H1 (cell line): Measurements from ENCODE around the gene RAPGEF5. TPM values are rescaled to one million over a fixed set of nuclear protein-coding genes. Genes with fewer than 3 reads are reported as not detected.

Experiments
- CTCF ChIA-PET: fragments of 300-600 bp; sonication (Branson Sonifier 250); formaldehyde crosslinking; loops from one replicate; lab custom pipeline; 2021; ENCODE audit not compliant: partially characterized antibody; lab: Charles Lee
- POLR2A ChIA-PET: fragments of 300-600 bp; sonication (Branson Sonifier 250); formaldehyde crosslinking; loops from one replicate; lab custom pipeline; 2021; ENCODE audit warnings: inconsistent platforms; ENCODE audit not compliant: partially characterized antibody; lab: Charles Lee
- DNase-seq, 2 experiments: peaks; one replicate each; pipeline versions ENCODE4 v3.0.0 to v3.0.0-alpha.2; 2010 to 2022; ENCODE audit warnings: low spot score in 2 of 2, low read depth in 1 of 2, mixed read lengths in 1 of 2
- FAIRE-seq: peaks from 2 replicates; lab custom pipeline; 2011; peaks lifted over from hg19 to GRCh38; lab: Jason Lieb, UNC
- H2AFZ ChIP-seq: 2 replicates; pipeline ENCODE4 v1.8.1; 2012; ENCODE audit warnings: low read length, inconsistent platforms
- H2AK5ac ChIP-seq: 2 replicates; pipeline ENCODE4 v1.6.1; 2013; ENCODE audit warnings: low read depth, low read length
- H2BK120ac ChIP-seq: replicated peaks from 2 replicates; pipeline ENCODE3; 2013; ENCODE audit warnings: low read depth, low read length, inconsistent platforms
- H2BK12ac ChIP-seq: 2 replicates; pipeline ENCODE4 v1.6.1; 2013; ENCODE audit warnings: low read depth, low read length
- H2BK15ac ChIP-seq: 2 replicates; pipeline ENCODE4 v1.6.1; 2013; ENCODE audit warnings: low read length
- H2BK20ac ChIP-seq: 2 replicates; pipeline ENCODE4 v1.6.1; 2013; ENCODE audit warnings: low read length
- H2BK5ac ChIP-seq: 2 replicates; pipeline ENCODE4 v1.6.1; 2013; ENCODE audit warnings: low read depth, low read length
- H3K14ac ChIP-seq: 2 replicates; pipeline ENCODE4 v1.6.1; 2013; ENCODE audit warnings: inconsistent platforms; ENCODE audit not compliant: insufficient read length
- H3K18ac ChIP-seq: 2 replicates; pipeline ENCODE4 v1.6.1; 2013; ENCODE audit warnings: low read length; ENCODE audit errors: extremely low read depth
- H3K23ac ChIP-seq: 2 replicates; pipeline ENCODE4 v1.6.1; 2013; ENCODE audit warnings: inconsistent platforms; ENCODE audit not compliant: insufficient read length
- H3K23me2 ChIP-seq: 2 replicates; pipeline ENCODE4 v1.6.1; 2013; ENCODE audit warnings: low read depth, low read length
- H3K27ac ChIP-seq: 2 replicates; pipeline ENCODE4 v1.6.1; 2011; ENCODE audit warnings: low read depth, low read length, inconsistent platforms
- H3K27me3 ChIP-seq, 4 experiments: replicated peaks in 1 of 4; 1 replicate in 1 of 4; 2 replicates in 3 of 4; pipeline versions ENCODE4 v1.6.1 to v1.8.1; 2011 to 2013; ENCODE audit warnings: low read length in 3 of 4, mild to moderate bottlenecking in 3 of 4, inconsistent platforms in 2 of 4, mixed read lengths in 2 of 4, moderate library complexity in 1 of 4; ENCODE audit not compliant: control insufficient read depth in 3 of 4, insufficient read depth in 3 of 4; ENCODE audit errors: extremely low read depth in 1 of 4
- H3K36me3 ChIP-seq, 4 experiments: 2 replicates each; pipeline versions ENCODE4 v1.6.1 to v1.8.1; 2011 to 2013; ENCODE audit warnings: mild to moderate bottlenecking in 4 of 4, low read length in 3 of 4, moderate library complexity in 2 of 4, control low read depth in 1 of 4, inconsistent platforms in 1 of 4; ENCODE audit not compliant: insufficient read depth in 4 of 4, control insufficient read depth in 2 of 4
- H3K4ac ChIP-seq: replicated peaks from 2 replicates; pipeline ENCODE3; 2013; ENCODE audit warnings: low read length, low read depth, mixed read lengths, inconsistent platforms; ENCODE audit not compliant: insufficient read length
- H3K4me1 ChIP-seq, 4 experiments: replicated peaks in 1 of 4; 1 replicate in 1 of 4; 2 replicates in 3 of 4; pipeline versions ENCODE4 v1.6.1 to v1.8.1; 2011 to 2013; ENCODE audit warnings: low read length in 3 of 4, inconsistent platforms in 2 of 4, mixed read lengths in 1 of 4; ENCODE audit not compliant: insufficient read depth in 4 of 4, control insufficient read depth in 3 of 4
- H3K4me2 ChIP-seq, 2 experiments: 2 replicates each; pipeline versions ENCODE4 v1.6.1 to v1.8.1; 2011 to 2013; ENCODE audit warnings: low read depth in 2 of 2, low read length in 2 of 2, control low read depth in 1 of 2, inconsistent platforms in 1 of 2, mild to moderate bottlenecking in 1 of 2; ENCODE audit not compliant: insufficient read depth in 1 of 2
- H3K4me3 ChIP-seq, 4 experiments: fragments of 200-600, 300-600 bp in 1 of 4; sonication (generic), shearing (Covaris generic), sonication (Bioruptor Twin) in 1 of 4; 2 replicates each; pipeline versions ENCODE4 v1.5.1 to v1.8.1; 2011 to 2016; ENCODE audit warnings: low read length in 4 of 4, low read depth in 3 of 4, control low read depth in 2 of 4, inconsistent platforms in 2 of 4, mild to moderate bottlenecking in 2 of 4, mixed read lengths in 1 of 4, moderate library complexity in 1 of 4; ENCODE audit not compliant: insufficient read depth in 2 of 4; ENCODE audit errors: extremely low read depth in 1 of 4
- H3K56ac ChIP-seq: replicated peaks from 2 replicates; pipeline ENCODE3; 2013; ENCODE audit warnings: low read depth, mild to moderate bottlenecking, mixed read lengths, low read length, inconsistent platforms; ENCODE audit not compliant: insufficient read length
- H3K79me1 ChIP-seq: 2 replicates; pipeline ENCODE4 v1.6.1; 2013; ENCODE audit warnings: low read depth, low read length, control low read depth
- H3K79me2 ChIP-seq, 2 experiments: 2 replicates each; pipeline versions ENCODE4 v1.6.1 to v1.8.1; 2012 to 2013; ENCODE audit warnings: low read length in 2 of 2, mild to moderate bottlenecking in 2 of 2, inconsistent platforms in 1 of 2; ENCODE audit not compliant: insufficient read depth in 2 of 2, control insufficient read depth in 1 of 2
- H3K9ac ChIP-seq, 4 experiments: replicated peaks in 1 of 4; 1 replicate in 1 of 4; 2 replicates in 3 of 4; pipeline versions ENCODE4 v1.6.1 to v1.8.1; 2011 to 2013; ENCODE audit warnings: low read depth in 3 of 4, low read length in 3 of 4, control low read depth in 2 of 4, mild to moderate bottlenecking in 2 of 4, moderate library complexity in 2 of 4, inconsistent platforms in 1 of 4; ENCODE audit errors: extremely low read depth in 1 of 4
- H3K9me3 ChIP-seq, 2 experiments: 2 replicates each; pipeline versions ENCODE4 v1.6.1 to v1.8.1; 2012 to 2013; ENCODE audit warnings: mild to moderate bottlenecking in 2 of 2, moderate library complexity in 2 of 2, control low read depth in 1 of 2, inconsistent platforms in 1 of 2, low read depth in 1 of 2, low read length in 1 of 2, mixed read lengths in 1 of 2; ENCODE audit not compliant: insufficient read depth in 2 of 2
- H4K20me1 ChIP-seq, 2 experiments: replicated peaks in 1 of 2; 2 replicates each; pipeline versions ENCODE3 to v1.8.1; 2011 to 2013; ENCODE audit warnings: inconsistent platforms in 2 of 2, low read length in 2 of 2, mild to moderate bottlenecking in 1 of 2; ENCODE audit not compliant: insufficient read depth in 2 of 2, control insufficient read depth in 1 of 2
- H4K5ac ChIP-seq: 2 replicates; pipeline ENCODE4 v1.6.1; 2013; ENCODE audit warnings: low read length, low read depth, mixed read lengths, inconsistent platforms; ENCODE audit not compliant: insufficient read length
- H4K8ac ChIP-seq: 2 replicates; pipeline ENCODE4 v1.8.0; 2013; ENCODE audit warnings: mild to moderate bottlenecking, moderate library complexity, low read length, inconsistent platforms; ENCODE audit not compliant: insufficient read depth; ENCODE audit errors: extremely low read depth
- H4K91ac ChIP-seq: replicated peaks from 2 replicates; pipeline ENCODE3; 2013; ENCODE audit warnings: low read length, mixed read lengths, inconsistent platforms; ENCODE audit not compliant: insufficient read length
- GTF2F1 ChIP-seq: IDR thresholded peaks from 2 replicates; pipeline ENCODE4 v1.6.1; 2012; ENCODE audit warnings: low read depth, low read length, improper control_type of control experiment, borderline replicate concordance
- NANOG ChIP-seq: IDR thresholded peaks from 2 replicates; pipeline ENCODE4 v1.6.1; 2011; ENCODE audit warnings: low read length, low read depth, mild to moderate bottlenecking, inconsistent platforms; ENCODE audit not compliant: insufficient read depth, poor library complexity, severe bottlenecking
- SIN3A ChIP-seq, 2 experiments: IDR thresholded peaks in 1 of 2; conservative IDR thresholded peaks in 1 of 2; 2 replicates each; pipeline ENCODE4 v1.6.1; 2011 to 2012; ENCODE audit warnings: low read length in 2 of 2, improper control_type of control experiment in 1 of 2, low read depth in 1 of 2, mild to moderate bottlenecking in 1 of 2
- WGBS, 2 experiments: shearing (Covaris generic) in 1 of 2; methylation state at CpG; one replicate each; pipeline versions ENCODE4 v1.1.6 to v1.1.7; 2013 to 2015; ENCODE audit warnings: low lambda C conversion rate in 2 of 2, mixed read lengths in 2 of 2, inconsistent platforms in 1 of 2, low coverage in 1 of 2, missing lambda C conversion rate in 1 of 2; ENCODE audit not compliant: insufficient replicate concordance in 2 of 2, insufficient coverage in 1 of 2, insufficient read length in 1 of 2; ENCODE audit errors: extremely low coverage in 1 of 2, missing lambda C conversion rate in 1 of 2; 5-methylcytosine and 5-hydroxymethylcytosine counted together
- polyA plus RNA-seq, 7 experiments: library from polyadenylated mRNA; depleted of rRNA in 3 of 7; stranded (reverse) in 5 of 7; unstranded in 2 of 7; fragments of >200 nt in 5 of 7; fragments of 200-250 nt in 2 of 7; gene quantifications; 1 replicate in 5 of 7; 2 replicates in 1 of 7; 4 replicates in 1 of 7; pipeline versions ENCODE4 v1.2.1 to v1.2.3, GENCODE V29; 2011 to 2013; ENCODE audit warnings: missing spikeins in 2 of 7, mixed read lengths in 2 of 7
- total RNA-seq: library from RNA; stranded (reverse); fragmentation: NEBNext Ultra II Directional; extraction: Animal tissue kit (Norgen Biotek cat#: 25700); gene quantifications from 2 replicates; pipeline ENCODE4 v1.2.1, GENCODE V29; 2021

The RAPGEF5 gene
- total and polyA plus RNA-seq, 2 of the 8 experiments (the other 6 are each of a cell fraction or from before 2014, with no cell fraction given) = 4.4 to 22.9 TPM

DNA sequence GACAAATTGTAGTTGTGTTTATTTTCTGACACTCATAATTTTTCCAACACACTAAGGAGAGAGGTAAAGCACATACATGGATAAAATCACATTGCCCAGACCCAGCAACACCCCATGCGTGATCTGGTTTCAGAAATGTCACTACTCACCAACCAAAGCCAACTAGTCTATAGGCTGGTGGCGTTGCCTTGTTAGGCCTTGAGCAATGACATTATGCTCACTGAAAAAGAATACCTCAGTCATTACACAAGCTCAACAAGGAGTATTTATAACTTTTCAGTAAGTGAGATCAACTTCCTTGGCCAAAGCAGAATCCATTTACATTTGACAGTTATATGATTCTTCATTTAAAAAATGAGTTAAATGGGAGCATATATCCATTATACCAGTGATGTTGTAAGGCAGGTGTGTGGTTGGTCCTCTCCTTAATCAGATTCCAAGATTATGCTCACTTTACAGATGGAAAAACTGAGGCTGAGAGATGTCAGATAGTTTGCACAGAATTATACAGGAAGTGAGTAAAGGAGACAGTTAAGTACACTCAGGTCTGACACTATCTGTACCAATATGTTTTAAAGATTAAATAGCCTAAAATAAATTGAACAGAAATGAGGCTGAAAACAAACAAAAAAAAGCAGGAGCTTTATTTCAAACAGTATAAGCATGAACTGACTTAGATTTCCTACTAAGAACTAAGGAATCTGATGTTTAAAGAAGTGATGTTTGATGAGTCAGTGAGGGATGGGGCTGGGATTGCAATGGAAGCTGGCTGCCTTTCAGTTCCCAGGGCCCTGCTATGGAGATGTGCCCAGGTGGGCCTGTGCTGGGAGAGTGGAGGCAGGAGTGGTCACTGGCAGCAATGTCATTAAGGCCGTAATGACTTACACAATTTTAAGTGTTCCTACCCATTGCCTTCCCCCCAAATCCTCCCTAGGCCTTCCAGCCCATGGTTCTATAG is 118.3 kb downstream of the RAPGEF5 start:
- Histone ChIP-seq H3K27me3 (no peaks in the 10 kb centered on the region), H3K36me3 (peaks cover 0 to 2% (median 0%) of the 10 kb centered on the region in 4 experiments; a peak in 2 of 8 replicates), H3K79me1 (peaks cover 2% of the 10 kb centered on the region; the same call in 1 of the 2 replicates), H3K27ac (no peak overlapping the region), H2AFZ (no peak overlapping the region), H2BK12ac (no peak overlapping the region), H4K91ac (no peak overlapping the region), H2BK15ac (no peak overlapping the region), H2AK5ac (no peak overlapping the region), H3K9me3 (no peaks in the 10 kb centered on the region), H4K5ac (no peak overlapping the region), H2BK20ac (no peak overlapping the region), H2BK120ac (no peak overlapping the region), H3K4ac (no peak overlapping the region), H3K18ac (no peak overlapping the region), H3K14ac (no peak overlapping the region), H3K9ac (no peak overlapping the region), H3K4me3 (no peak overlapping the region), H2BK5ac (no peak overlapping the region), H3K4me1 (peaks cover 0 to 3% (median 0%) of the 10 kb centered on the region in 4 experiments; a peak in 3 of 7 replicates), H4K20me1 (peaks cover 0 to 2% of the 10 kb centered on the region in 2 experiments), H3K23me2 (peaks cover 2% of the 10 kb centered on the region; the same call in 1 of the 2 replicates), H4K8ac (no peak overlapping the region), H3K4me2 (no peak overlapping the region), H3K56ac (no peak overlapping the region), H3K79me2 (no peaks in the 10 kb centered on the region), H3K23ac (no peak overlapping the region)
- no peak for FAIRE-seq
- no peak for TF ChIP-seq SIN3A (conservative IDR thresholded peaks at IDR 0.05 in 1 of 2, IDR thresholded peaks at IDR 0.05 in 1 of 2; ENCODE audit: low read depth in 1 of 2, low read length in 2 of 2)
- no peak for TF ChIP-seq GTF2F1
- TF ChIP-seq NANOG = no peak
- CTCF ChIA-PET = interaction anchor here (0.7 kb wide), 1 partner anchor 135 kb away, joined by 3 read pairs; no protein-coding TSS in a partner anchor
- DNase-seq = no peak
- WGBS, 2 experiments = 90% methylated on average over 3 of the region's 3 CpGs; no CpG with 5 or more reads in 1 of the 2 experiments
- POLR2A ChIA-PET = no interaction called here
